GM21529 (cell line): ENCODE measurements around the gene CDKN2B.
"Not testable (repeated sequence)": the region's sequence is repeated elsewhere in the genome, so short reads cannot be mapped to it uniquely, and the experiment has no call there.

ENCODE experiments used
- ATAC-seq: cut with Tn5 transposase; IDR thresholded peaks from one replicate; pipeline ENCODE4 v1.9.1; 2021; ENCODE audit not compliant: unreplicated experiment

CDKN2B gene

DNA sequence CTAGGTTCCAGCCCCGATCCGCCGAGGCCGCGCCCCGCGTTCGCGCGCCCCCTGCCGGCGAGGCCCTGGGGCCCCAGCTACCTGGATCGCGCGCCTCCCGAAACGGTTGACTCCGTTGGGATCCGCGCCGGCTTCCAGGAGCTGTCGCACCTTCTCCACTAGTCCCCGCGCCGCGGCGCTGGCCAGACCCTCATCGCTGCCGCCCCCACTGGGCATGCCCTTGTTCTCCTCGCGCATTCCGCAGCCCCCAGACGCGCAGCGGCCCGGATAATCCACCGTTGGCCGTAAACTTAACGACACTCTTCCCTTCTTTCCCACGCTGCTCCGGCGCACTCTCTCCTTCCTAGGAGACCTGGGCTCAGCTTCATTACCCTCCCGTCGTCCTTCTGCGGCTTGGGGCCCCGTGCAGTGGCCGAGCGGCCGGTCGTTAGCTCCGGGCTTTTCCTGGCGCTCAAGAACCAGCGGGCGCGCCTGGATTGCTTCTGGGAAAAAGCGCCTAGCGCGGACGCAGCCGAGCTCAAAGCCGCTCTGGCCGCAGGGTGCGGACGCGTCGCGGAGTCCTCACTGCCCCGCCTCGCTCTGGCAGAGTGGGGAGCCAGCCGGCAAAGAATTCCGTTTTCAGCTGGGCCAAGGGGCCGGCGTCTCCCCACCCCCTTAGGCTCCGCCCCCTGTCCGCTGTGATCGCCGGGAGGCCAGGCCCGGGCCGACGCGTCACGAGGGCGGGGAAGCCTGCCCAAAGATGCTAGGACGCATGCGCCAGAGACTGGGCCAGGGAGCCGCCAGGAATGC is at the start of gene CDKN2B:
Gene CDKN2B, minus strand, starts transcription at position 589 of the 789 bp plus-strand sequence. Its CDS starts 352 bp downstream, at position 237.
- peak; percentile 94 for ATAC-seq

GRCh38 chr9:22057972-22058371 is 48.9 kb upstream of the CDKN2B start:
- ATAC-seq: not testable (repeated sequence)

GRCh38 chr9:22056402-22056801 is 47.3 kb upstream of the CDKN2B start:
- ATAC-seq: no peak

- no peak for ATAC-seq
Measured at GRCh38 chr9:22055090-22055489, 46.0 kb upstream of the CDKN2B start.

DNA sequence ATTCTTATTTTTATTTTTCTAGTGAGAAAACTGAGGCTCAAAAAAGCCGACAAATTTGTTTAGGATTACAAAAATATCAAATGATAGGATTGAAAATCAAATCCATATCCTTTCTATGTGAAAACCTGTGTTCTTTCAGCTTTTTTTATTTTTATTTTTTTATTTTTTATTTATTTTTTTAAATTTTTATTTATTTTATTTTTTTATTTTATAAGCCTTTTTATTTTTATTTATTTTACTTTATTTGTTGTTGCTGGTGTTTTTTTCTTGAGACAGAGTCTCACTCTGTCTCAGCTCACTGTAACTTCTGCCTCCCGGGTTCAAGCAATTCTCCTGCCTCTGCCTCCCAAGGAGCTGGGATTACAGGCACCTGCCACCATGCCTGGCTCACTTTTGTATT is 45.4 kb upstream of the CDKN2B start:
- no peak for ATAC-seq

DNA sequence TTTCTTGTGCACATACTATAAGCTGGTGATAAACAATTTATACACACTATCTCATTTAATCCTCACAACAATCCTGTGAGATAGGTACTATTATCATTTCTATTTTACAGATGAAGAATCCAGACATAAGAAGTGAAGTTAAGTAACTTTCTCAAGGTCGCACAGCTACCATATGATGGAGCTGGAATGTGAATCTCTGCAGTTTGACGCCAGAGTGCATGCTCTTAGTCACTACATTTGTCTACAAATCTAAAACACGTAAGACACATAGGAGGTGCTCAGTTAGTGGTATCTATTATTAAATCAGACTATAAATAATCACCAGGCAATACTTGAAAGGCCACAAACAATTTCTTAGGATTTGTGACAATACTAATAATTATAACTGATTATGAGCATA is 45.0 kb upstream of the CDKN2B start:
- ATAC-seq: no peak

- ATAC-seq: no peak
Measured at GRCh38 chr9:22053178-22053577, 44.1 kb upstream of the CDKN2B start.

GRCh38 chr9:22052376-22052945 is 43.4 kb upstream of the CDKN2B start:
- ATAC-seq: no peak

GRCh38 chr9:22050924-22051323 is 41.8 kb upstream of the CDKN2B start:
- peak; percentile 76 for ATAC-seq

GRCh38 chr9:22049411-22049810 is 40.3 kb upstream of the CDKN2B start:
- no peak for ATAC-seq

DNA sequence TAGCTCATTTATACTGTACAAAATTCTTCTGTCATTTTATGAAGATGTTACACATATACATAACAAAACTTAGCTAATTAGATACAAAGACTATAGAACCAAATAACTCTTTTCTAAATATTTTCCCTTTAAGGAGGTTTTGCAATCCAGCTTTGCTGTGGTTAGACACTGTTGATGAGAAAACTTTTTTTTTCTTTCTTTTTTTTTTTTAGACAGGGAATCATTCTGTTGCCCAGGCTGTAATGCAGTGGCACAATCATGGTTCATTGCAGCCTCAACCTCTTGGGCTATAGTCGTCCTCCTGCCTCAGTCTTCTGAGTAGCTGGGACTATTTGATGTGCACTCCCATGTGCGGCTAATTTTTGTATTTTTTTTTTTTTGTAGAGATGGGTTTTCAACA is 38.5 kb upstream of the CDKN2B start:
- no peak for ATAC-seq

- ATAC-seq: no peak
Measured at GRCh38 chr9:22046243-22046885, 37.3 kb upstream of the CDKN2B start.

DNA sequence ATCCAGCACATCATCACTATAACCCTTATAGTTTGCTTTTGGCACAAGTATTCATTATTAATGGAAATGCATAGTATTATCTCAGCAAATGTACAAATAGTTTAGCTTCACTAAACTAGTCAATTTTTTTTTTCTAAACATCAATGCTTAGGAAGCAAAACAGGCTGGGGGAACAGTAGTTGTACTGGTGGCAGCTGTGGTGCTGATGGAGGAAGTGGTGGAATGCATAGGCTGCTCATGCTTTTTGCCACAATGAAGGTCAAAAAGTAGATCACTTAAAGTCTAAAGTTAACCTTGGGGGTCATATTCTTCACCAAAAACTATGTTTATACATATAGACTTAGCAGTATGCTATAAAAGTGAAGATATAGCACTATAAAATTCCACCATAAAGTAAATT is 36.3 kb upstream of the CDKN2B start:
- no peak for ATAC-seq

GRCh38 chr9:22044583-22044982 is 35.5 kb upstream of the CDKN2B start:
- no peak for ATAC-seq

DNA sequence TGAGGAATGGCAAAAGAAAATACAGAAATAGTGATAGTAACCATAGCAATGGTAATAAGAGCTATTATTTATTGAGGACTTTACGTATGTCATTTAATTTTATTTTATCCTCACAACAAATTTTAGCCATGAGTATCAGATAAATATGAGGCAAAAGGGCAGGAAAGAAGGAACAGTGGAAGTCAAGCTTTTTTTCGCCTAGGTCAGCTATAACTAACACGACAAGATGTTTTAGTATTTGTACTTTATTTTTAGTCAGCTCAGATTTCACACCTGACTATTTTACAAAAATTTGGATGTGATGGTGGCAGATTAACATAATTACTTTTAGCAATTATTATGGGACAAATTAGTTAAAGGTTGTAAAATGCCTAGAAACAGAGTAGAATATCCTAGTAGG is 34.8 kb upstream of the CDKN2B start:
- ATAC-seq: no peak

- no peak for ATAC-seq
Measured at GRCh38 chr9:22041775-22042174, 32.7 kb upstream of the CDKN2B start.

- no peak for ATAC-seq
Measured at GRCh38 chr9:22041344-22041743, 32.2 kb upstream of the CDKN2B start.

- no peak for ATAC-seq
Measured at GRCh38 chr9:22040760-22041159, 31.7 kb upstream of the CDKN2B start.

GRCh38 chr9:22039258-22039657 is 30.2 kb upstream of the CDKN2B start:
- no peak for ATAC-seq

DNA sequence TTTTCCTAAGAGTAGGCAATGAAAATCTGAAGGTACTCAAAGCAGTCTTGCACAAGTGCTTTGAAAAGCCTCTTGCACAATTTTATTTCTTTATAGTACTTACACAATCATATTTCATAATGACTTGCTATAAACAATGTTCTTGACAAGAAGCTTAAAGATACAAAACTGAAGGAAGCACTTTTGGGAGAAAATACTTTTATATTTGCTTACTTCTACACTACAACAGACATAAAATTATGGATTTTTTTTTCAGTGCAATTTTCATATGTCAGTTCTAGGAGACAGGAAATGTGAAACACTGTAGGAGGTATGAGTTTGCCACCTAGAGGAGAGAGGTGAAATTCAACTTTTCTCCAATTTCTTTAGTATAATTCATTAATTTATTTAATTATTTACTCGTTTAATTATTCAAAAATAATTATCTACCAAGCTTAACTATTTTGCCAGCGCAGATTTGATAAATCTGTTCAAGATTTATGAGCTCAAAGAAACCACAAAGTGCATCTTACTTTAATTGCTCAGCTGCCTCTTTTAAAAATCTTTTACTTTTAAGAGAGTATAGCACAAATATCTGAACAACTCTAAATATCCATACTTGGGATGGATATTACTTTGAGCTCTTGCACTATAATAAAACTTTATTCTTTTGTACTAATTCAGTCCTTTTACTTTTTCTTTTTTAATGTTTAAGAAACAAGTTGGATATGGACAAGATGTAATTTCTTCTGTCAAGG is 29.0 kb upstream of the CDKN2B start:
- ATAC-seq: peak; percentile 58

DNA sequence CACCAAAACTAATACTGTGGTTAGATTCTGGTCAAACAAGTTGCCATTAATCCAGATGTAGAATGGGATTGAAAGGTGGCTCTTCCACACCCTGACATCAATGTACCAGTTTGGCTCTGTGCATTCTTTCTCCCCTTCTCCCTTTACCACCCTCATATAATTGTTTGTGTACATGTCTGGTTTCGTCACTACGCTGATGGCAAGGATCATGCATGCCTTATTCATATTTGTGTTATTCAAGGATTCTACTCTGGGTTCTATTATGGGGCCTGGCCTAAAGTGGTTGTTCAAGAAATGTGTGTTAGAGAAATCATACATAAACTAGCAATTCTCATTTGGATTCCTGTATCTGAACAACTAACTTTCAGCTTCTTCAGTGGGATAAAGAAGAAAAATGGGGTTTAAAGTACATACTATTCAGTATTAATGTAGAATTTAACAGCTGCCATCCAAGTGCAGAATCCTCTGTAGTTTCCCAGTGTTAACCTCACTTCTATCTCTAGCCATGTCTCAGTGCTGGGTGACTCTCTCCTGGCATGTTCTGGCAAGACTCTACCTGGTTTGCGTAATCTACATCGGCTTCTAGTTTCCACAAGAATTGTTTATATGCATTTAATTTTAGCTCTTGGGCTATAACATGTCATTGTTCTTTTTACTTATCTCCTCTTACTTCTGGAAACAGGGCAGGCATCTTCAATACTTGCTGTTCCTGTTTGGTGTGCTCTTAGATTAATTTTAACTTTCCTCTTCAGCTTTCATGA is 27.9 kb upstream of the CDKN2B start:
- no peak for ATAC-seq
